Measurements from ENCODE around the gene C16orf46.

GRCh38 chr16:81053761-81054160, 23.3 kb downstream of the C16orf46 start:
- TF ChIP-seq CTCF (conservative IDR thresholded peaks at IDR 0.05 in 1 of 2, IDR thresholded peaks at IDR 0.05 in 1 of 2; ENCODE audit: extremely low read depth in 1 of 2, insufficient read depth in 1 of 2, low read depth in 1 of 2, low read length in 2 of 2) (no peak), EZH2 (IDR thresholded peaks at IDR 0.05; ENCODE audit: borderline replicate concordance, low read length) (no peak)
